Left lung (tissue), 10 donors: ENCODE data around the gene VAV1. TPM values are rescaled to one million over a fixed set of nuclear protein-coding genes. Genes with fewer than 3 reads are reported as not detected.
A peak's percentile ranks its signal among the peaks of the same experiment; 100 is the strongest.
"Not testable (repeated sequence)": the region's sequence is repeated elsewhere in the genome, so short reads cannot be mapped to it uniquely, and the experiment has no call there.

ENCODE experiments used
- ATAC-seq: fragments of 200-7000 bp; cut with Tn5 transposase; one replicate; pipeline ENCODE4 v1.9.1; 2020; ENCODE audit warnings: moderate library complexity
- DNase-seq, 4 donors: peaks; one replicate each; pipeline ENCODE4 v3.0.0-alpha.2; 2013 to 2020
- H3K27ac ChIP-seq, 2 donors: fragments of 200-600 bp; sonication (generic) in 1 of 2; one replicate each; pipeline versions ENCODE4 v1.5.0 to v1.8.0; 2020 to 2021
- H3K27me3 ChIP-seq, 2 donors: fragments of 200-600 bp; sonication (generic) in 1 of 2; one replicate each; pipeline versions ENCODE4 v1.5.0 to v1.8.0; 2020 to 2021
- H3K36me3 ChIP-seq, 2 donors: fragments of 200-600 bp; sonication (generic) in 1 of 2; one replicate each; pipeline versions ENCODE4 v1.5.0 to v1.8.0; 2020 to 2021
- H3K4me1 ChIP-seq, 2 donors: fragments of 200-600 bp; one replicate each; pipeline ENCODE4 v1.8.0; 2021
- H3K4me3 ChIP-seq, 2 donors: fragments of 200-600 bp; sonication (generic) in 1 of 2; one replicate each; pipeline versions ENCODE4 v1.5.0 to v1.8.0; 2020 to 2021; ENCODE audit warnings: mild to moderate bottlenecking in 1 of 2
- H3K9me3 ChIP-seq, 2 donors: fragments of 200-600 bp; sonication (generic) in 1 of 2; one replicate each; pipeline versions ENCODE4 v1.5.0 to v1.8.0; 2020 to 2021
- CTCF ChIP-seq, 2 donors: fragments of 200-600 bp; sonication (generic) in 1 of 2; IDR thresholded peaks; one replicate each; pipeline versions ENCODE4 v1.5.0 to v1.8.0; 2021; ENCODE audit warnings: antibody characterized with exemption in 2 of 2
- intact Hi-C, 2 donors: fragments of 100-400 bp; cut with DNase I; formaldehyde crosslinking; loops; one replicate each; pipeline versions ENCODE4 v1.11.2 to v1.14.2; 2022
- polyA plus RNA-seq, 6 donors: library from polyadenylated mRNA; unstranded; fragments of 120-200 nt; gene quantifications; one replicate each; pipeline ENCODE4 v1.2.1, GENCODE V29; 2013; ENCODE audit not compliant: insufficient read length in 6 of 6
- total RNA-seq, 2 donors: library from RNA; stranded (reverse); fragmentation: NEBNext Ultra II Directional; extraction: Animal tissue kit (Norgen Biotek cat#: 25700); gene quantifications; one replicate each; pipeline ENCODE4 v1.2.1, GENCODE V29; 2021
- donor health status: DM: no; HTN: yes; CAD: no.
- donor health status: DM: no; HTN: no; CAD: no.

Gene VAV1
- total and polyA plus RNA-seq, 8 donors: 2.0 to 51.3 (median 2.8) TPM

GRCh38 chr19:6796278-6796677, 23.8 kb downstream of the VAV1 start:
- H3K27ac ChIP-seq: peak overlapping the region in 1 of 2 donors; percentile 37
- H3K4me3 ChIP-seq: no peak overlapping the region
- intact Hi-C loops: no loop called here
- peaks cover 4 to 54% of the 10 kb centered on the region in 2 donors for H3K4me1 ChIP-seq
- no peaks in the 10 kb centered on the region for H3K36me3 ChIP-seq
- peaks cover 0 to 6% of the 10 kb centered on the region in 2 donors for H3K9me3 ChIP-seq
- no peak for ATAC-seq
- H3K27me3 ChIP-seq: no peaks in the 10 kb centered on the region
- no peak for TF ChIP-seq CTCF (IDR thresholded peaks at IDR 0.05)
- no peak for DNase-seq

GRCh38 chr19:6797646-6798045, 25.1 kb downstream of the VAV1 start:
- intact Hi-C loops: no loop called here
- Histone ChIP-seq H3K27ac (peak overlapping the region in 1 of 2 donors; percentile 37), H3K27me3 (no peaks in the 10 kb centered on the region), H3K36me3 (no peaks in the 10 kb centered on the region), H3K4me1 (peaks cover 5 to 66% of the 10 kb centered on the region in 2 donors), H3K9me3 (peaks cover 0 to 6% of the 10 kb centered on the region in 2 donors), H3K4me3 (no peak overlapping the region)
- DNase-seq: no peak
- no peak for ATAC-seq
- no peak for TF ChIP-seq CTCF (IDR thresholded peaks at IDR 0.05)

GRCh38 chr19:6800160-6800790, 27.8 kb downstream of the VAV1 start:
- not testable (repeated sequence) for H3K4me3 ChIP-seq, ATAC-seq
- peak overlapping the region in 1 of 2 donors; percentile 87 for H3K27ac ChIP-seq

GRCh38 chr19:6800991-6801484, 28.5 kb downstream of the VAV1 start:
- Histone ChIP-seq H3K4me3 (peak overlapping the region; percentile 17 to 38), H3K36me3 (no peaks in the 10 kb centered on the region), H3K27me3 (no peaks in the 10 kb centered on the region), H3K4me1 (peaks cover 5 to 82% of the 10 kb centered on the region in 2 donors), H3K9me3 (no peaks in the 10 kb centered on the region), H3K27ac (peak overlapping the region in 1 of 2 donors; percentile 87)
- no peak for TF ChIP-seq CTCF (IDR thresholded peaks at IDR 0.05)
- intact Hi-C loops: no loop called here
- DNase-seq: no peak
- peak; percentile 55 for ATAC-seq

More at GRCh38 chr19:6800160-6800790, 27.8 kb downstream of the VAV1 start:
- H3K9me3 ChIP-seq, DNase-seq, H3K36me3 ChIP-seq, intact Hi-C loops, H3K27me3 ChIP-seq: not testable (repeated sequence)
- H3K4me1 ChIP-seq: peaks cover 5 to 85% of the 10 kb centered on the region in 2 donors

- Histone ChIP-seq H3K27me3 (no peaks in the 10 kb centered on the region), H3K4me1 (peaks cover 5 to 77% of the 10 kb centered on the region in 2 donors), H3K36me3 (no peaks in the 10 kb centered on the region), H3K27ac (peak overlapping the region; percentile 62 to 87), H3K4me3 (peak overlapping the region; percentile 17 to 38), H3K9me3 (no peaks in the 10 kb centered on the region)
- DNase-seq (peak in 3 of 4 donors; percentile 35 to 92 (median 85)), ATAC-seq (peak; percentile 66)
- intact Hi-C loops: no loop called here
- no peak for TF ChIP-seq CTCF (IDR thresholded peaks at IDR 0.05)
Measured at GRCh38 chr19:6801485-6802086, 29.1 kb downstream of the VAV1 start.
